GM19193 (cell line): ENCODE measurements around the gene S100A1.

Source experiments
- POLR2A ChIP-seq: IDR thresholded peaks from 4 replicates; pipeline ENCODE4 v1.6.1; 2011; ENCODE audit not compliant: insufficient read depth, insufficient read length; ENCODE audit errors: extremely low read depth

S100A1 gene

DNA sequence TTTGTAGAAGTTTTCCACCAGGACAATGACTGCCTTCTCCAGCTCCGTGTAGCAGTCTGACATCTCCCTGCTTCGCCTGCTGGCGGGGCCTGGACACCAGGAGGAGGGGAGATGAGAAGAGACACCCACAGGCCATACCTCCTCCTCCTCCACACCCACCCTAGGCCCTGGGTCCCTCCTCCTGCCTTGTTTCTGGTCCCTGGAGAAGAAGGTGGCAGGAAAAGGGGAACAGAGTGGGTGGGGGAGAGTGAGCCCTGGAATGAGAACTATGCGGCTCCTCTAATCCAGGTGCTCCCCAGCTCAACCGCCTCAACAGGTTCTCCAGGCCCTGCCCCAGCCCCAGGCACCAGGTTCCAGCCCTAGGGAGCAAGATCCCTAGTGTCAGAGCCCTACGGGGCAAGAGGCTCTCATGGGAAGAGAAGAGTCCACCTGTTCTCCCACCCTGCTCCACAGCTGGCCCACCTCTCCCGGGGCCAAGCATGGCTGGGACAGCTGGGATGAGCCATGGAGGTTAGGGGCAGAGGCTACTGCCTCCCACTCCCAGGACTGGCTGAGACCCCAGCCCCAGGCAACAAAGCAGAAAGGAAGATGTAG, 20.0 kb upstream of the S100A1 start:
- TF ChIP-seq POLR2A: no peak

DNA sequence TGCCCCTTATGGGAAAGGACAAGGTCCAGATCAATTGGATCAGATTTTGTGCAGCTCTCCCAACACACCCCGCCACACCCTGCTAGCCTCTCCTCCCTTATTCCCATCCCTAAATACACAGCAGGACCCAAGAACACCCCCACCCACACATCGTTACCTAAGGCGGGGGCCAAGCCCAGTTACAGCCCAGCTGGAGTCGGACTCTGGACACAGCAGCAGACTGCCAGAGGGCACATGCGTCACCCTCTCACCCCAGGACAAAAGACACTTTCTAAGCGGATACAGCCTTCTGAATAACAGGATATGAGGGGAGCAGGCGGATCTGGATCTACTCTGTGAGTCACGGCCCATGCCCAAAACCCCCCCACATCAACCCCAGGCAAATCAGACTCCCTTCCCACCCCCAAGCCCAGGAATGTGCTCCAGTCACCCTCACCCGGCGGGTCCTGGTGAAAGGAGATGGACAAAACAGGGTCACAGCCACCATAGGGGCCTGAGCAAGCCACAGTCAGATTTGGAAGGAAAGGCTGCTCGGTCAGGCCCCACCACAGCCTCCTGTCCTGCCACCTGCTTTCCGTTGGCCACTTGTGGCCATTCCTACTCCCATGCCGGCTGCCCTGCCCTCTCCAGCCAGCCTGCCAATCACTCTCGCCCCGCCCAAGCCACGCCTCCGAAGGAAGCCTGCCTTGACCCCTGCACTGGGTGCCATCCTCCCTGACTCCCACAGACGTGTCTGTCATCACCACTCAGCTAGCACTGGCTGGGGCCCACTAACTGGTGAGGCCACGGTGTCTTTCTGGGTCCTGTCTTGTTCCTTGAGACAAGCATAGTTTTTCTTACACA, 19.3 kb upstream of the S100A1 start:
- no peak for TF ChIP-seq POLR2A

GRCh38 chr1:153609585-153609907, 18.7 kb upstream of the S100A1 start:
- TF ChIP-seq POLR2A: no peak

DNA sequence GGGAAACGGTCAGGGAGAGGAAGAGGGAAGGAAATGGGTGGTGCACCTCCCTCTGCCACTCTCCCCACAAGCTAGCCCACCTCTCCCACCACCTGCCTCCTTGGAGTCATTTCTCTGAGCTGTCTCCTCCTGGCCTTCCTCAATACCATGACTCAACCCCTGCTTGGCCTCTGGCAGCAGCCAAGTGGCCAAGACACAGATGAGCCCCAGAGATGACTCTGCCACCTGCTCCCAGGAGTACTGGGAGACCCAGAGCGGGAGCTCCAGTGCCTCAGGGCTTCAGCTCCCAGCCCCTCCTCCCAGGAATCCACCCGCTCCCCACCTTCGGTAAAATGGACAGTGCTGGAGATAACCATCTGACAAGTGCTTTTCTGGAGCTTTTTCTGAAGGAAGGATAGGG, 17.9 kb upstream of the S100A1 start:
- no peak for TF ChIP-seq POLR2A

GRCh38 chr1:153610811-153611301, 17.4 kb upstream of the S100A1 start:
- no peak for TF ChIP-seq POLR2A

GRCh38 chr1:153611356-153611755, 16.9 kb upstream of the S100A1 start:
- no peak for TF ChIP-seq POLR2A

GRCh38 chr1:153612111-153612754, 16.0 kb upstream of the S100A1 start:
- no peak for TF ChIP-seq POLR2A

GRCh38 chr1:153612755-153613331, 15.4 kb upstream of the S100A1 start, which contains the start of gene S100A16:
S100A16 (minus strand) TSS chr1:153613137; CDS start chr1:153608151, 4,986 bp downstream.
- TF ChIP-seq POLR2A: no peak

DNA sequence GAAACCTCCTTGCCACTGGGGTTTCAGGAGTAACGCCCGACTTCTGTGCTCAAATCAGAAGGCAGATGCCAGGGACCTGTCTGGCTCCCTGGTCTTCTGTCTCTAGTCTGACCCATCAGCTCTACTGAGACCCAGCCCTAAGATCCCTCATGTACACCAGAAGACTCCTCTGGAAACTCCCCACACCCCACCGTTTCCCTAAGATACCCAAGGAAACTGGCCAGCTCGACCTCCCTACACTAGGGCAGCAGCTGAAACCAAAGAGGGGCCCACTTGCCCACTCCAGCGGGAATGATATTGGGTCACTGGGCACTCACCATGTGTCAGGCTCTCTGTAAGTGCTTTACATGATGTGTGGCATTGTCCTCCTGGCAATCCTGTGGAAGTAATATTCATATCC, 14.8 kb upstream of the S100A1 start:
- no peak for TF ChIP-seq POLR2A

DNA sequence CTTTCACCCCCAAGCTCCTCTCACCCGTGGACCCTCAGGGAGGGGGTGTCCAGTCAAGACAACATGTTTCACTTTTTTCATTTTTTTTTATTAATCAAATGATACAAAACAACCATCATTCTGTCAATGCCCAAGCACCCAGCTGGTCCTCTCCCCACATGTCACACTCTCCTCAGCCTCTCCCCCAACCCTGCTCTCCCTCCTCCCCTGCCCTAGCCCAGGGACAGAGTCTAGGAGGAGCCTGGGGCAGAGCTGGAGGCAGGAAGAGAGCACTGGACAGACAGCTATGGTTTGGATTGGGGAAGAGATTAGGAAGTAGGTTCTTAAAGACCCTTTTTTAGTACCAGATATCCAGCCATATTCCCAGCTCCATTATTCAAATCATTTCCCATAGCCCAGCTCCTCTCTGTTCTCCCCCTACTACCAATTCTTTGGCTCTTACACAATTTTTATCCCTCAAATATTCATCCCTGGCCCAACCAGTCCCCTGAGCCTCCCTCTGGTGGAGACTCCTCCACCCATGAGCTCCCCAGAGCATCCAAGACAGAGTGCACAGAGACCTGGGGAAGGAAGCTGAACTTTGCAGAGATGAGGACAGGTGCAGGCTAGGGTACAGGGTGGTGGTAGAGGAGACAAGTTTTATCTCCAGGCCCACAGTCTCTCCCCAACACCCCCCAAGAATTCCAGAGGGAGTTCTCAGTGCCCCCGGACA, 13.9 kb upstream of the S100A1 start:
- no peak for TF ChIP-seq POLR2A

GRCh38 chr1:153614906-153615305, 13.3 kb upstream of the S100A1 start:
- no peak for TF ChIP-seq POLR2A

GRCh38 chr1:153615406-153615805, 12.8 kb upstream of the S100A1 start:
- no peak for TF ChIP-seq POLR2A

DNA sequence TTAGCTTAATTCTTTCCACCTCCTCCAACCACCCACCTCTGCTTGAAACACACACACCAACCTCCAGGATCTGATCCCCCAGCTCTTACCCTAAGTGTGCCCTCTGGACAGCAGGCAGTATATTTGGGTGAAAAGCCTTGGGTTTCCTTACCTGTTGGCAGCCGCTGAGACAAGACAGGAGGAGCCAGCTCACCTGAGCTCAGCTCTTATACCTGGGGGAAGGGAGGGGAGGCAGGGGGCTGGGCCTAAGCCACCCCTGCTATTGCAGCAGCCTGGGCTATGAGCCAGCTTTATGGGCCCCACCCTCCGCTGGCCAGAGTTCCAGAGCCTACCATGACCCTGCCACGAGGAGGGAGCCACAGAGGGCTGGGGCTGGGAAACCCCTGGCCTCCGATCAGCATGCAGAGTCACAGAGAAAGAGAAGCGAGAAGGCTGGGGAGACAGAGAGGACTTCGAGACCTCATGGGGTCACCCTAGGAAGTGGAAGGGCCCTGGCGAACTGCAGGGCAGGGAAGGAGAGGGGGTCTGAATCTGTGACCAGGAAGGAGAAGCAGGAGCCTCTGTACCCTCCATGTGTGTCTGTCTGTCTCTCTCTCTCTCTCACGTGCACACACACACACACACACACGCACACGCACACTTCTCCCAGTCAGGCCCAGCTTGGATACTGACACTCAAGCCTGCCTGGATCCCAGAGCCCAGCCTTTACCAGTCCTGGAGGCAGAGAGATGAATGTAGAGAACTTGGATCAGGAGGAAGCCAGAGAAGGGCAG, 11.9 kb upstream of the S100A1 start, which contains the start of gene S100A14:
Gene S100A14, minus strand, starts transcription at position 182 of the 773 bp plus-strand sequence. CDS start 467 bp downstream, outside the sequence.
- no peak for TF ChIP-seq POLR2A

DNA sequence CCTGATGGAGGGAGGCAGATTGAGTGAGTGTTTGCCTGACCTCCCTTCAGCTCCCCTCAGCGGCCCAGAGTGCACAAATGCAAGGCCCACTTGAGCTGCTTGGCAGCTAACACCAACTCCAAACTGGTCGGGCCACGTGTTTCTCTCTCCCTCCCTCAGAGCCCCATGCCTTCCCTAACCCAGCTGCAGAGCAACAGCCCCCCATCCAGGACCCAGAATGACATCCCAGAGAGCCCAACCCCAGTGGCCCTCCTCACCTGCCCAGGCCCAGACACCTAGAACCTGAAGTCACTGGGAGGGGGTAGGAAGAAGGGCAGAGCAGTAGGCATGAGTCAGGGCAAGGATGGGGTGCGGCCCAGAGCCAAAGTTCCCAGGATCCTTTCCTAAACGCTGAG, 11.3 kb upstream of the S100A1 start:
- no peak for TF ChIP-seq POLR2A
